ENCODE results near the gene MEP1B.

MEP1B gene

DNA sequence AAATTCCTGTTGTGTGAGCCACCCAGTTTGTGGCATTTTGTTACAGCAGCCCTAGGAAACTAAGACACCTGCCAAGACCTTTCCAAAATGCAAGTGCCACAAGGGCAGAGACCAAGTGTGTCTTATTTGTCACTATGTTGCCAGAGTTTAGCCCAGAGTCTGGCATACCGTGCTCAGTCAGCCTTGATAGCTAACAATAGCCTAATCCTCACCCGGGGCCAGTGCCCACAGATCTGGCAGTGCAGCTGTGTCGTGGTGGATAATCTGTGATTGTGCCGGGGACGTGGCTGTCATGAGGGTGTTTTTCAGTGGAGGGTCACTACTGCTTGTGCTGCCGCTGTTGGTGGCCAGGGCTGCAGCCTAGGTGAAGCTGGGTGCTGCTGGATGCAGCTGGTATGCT lies 53.5 kb downstream of the MEP1B start:
- Mint-ChIP-seq H3K36me3 (no peaks in the 10 kb centered on the region), H3K9me3 (ENCODE audit: low read depth) (no peaks in the 10 kb centered on the region), H3K4me3 (no peak overlapping the region), H3K4me1 (ENCODE audit: low read depth) (no peaks in the 10 kb centered on the region), H3K27ac (no peak overlapping the region), H3K27me3 (peaks cover 3% of the 10 kb centered on the region)

DNA sequence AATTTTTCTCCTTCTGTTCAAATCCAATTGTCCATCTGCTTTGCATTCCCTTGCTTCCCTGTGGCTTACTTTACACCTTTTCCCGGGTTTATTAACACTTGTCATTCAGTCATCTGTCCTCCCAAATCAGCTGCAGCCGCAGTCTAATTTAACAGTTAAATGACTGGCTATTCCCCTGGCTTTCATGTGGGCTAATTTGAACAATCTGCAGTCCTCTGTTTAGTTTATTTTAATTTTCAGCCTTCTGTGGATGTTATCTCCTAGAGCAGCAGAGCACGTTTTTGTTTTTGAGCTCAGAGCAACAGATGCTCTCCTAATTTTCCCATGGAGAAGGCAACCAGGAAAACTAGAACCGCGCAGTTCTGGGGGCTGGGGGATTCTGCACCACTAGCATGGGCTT lies 55.0 kb downstream of the MEP1B start:
- Mint-ChIP-seq H3K36me3 (no peaks in the 10 kb centered on the region), H3K27me3 (peaks cover 7% of the 10 kb centered on the region), H3K4me3 (no peak overlapping the region), H3K9me3 (ENCODE audit: low read depth) (no peaks in the 10 kb centered on the region), H3K27ac (no peak overlapping the region), H3K4me1 (ENCODE audit: low read depth) (no peaks in the 10 kb centered on the region)

GRCh38 chr18:32249147-32249929 lies 59.5 kb downstream of the MEP1B start:
- no peaks in the 10 kb centered on the region for H3K36me3 Mint-ChIP-seq
- H3K27ac Mint-ChIP-seq, result no peak overlapping the region
- H3K9me3 Mint-ChIP-seq (ENCODE audit: low read depth), result no peaks in the 10 kb centered on the region
- peaks cover 14% of the 10 kb centered on the region for H3K27me3 Mint-ChIP-seq
- H3K4me3 Mint-ChIP-seq, result no peak overlapping the region
- no peaks in the 10 kb centered on the region for H3K4me1 Mint-ChIP-seq (ENCODE audit: low read depth)

- Mint-ChIP-seq H3K27ac (no peak overlapping the region), H3K9me3 (ENCODE audit: low read depth) (no peaks in the 10 kb centered on the region), H3K27me3 (peaks cover 16% of the 10 kb centered on the region), H3K4me1 (ENCODE audit: low read depth) (no peaks in the 10 kb centered on the region), H3K4me3 (no peak overlapping the region), H3K36me3 (no peaks in the 10 kb centered on the region)
These were observed 61.6 kb downstream of the MEP1B start for GRCh38 chr18:32251466-32251865.

- H3K9me3 Mint-ChIP-seq (ENCODE audit: low read depth), result no peaks in the 10 kb centered on the region
- H3K27ac Mint-ChIP-seq, result no peak overlapping the region
- no peaks in the 10 kb centered on the region for H3K36me3 Mint-ChIP-seq
- no peaks in the 10 kb centered on the region for H3K4me1 Mint-ChIP-seq (ENCODE audit: low read depth)
- H3K4me3 Mint-ChIP-seq, result no peak overlapping the region
- H3K27me3 Mint-ChIP-seq, result peaks cover 20% of the 10 kb centered on the region
These were observed 62.5 kb downstream of the MEP1B start for GRCh38 chr18:32252141-32252860.

DNA sequence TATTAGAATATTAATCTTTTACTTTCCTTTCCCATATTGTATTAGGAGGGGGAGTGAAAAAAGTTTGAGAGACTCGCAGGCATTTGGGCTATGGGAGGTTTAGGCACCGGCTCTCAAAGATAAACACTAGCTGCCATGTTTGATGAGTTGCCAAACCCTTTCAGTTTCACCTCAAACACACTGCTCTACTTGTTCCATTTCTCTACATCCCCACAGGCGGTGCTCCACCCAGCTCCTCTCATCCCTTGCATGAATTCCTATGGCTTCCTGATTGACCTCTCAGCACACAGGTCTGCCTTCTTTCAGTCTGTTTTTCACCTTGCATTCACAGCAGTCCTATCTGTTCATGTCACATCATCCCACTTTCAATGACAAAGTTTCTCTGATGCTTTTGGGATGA lies 65.7 kb downstream of the MEP1B start:
- H3K27me3 Mint-ChIP-seq, result peaks cover 14% of the 10 kb centered on the region

DNA sequence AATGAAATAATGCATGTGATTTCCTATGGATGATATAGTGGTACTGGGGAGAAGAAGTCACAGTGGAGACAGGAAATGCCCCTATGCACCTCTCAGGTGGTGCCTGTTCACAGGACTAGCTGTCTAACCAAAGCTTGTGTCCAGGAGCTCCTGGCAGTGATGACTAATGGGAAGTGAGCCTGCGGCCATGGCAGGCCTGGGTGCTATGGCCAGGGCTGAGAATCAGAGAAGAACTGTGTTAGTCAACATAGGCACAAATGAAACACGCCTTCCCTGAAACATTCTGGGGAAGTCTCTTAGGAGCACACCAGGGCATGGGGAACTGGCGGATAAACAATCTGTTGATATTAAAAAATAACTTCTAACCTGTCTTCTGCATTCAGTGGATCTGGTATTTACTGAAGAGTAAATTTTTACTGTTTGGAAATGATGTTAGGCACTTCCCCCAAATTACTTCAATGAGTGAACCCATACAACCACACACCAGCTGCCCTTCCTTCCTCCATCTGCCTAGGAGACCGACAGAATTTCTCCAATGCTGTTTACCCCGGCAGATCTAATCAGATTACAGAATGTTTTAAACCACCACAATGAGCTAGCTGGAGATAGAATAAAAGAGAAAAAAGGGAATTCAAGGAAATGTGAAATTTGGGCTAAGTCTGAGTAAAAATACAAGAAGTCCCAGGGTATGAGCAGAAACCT lies 67.4 kb downstream of the MEP1B start:
- no peak overlapping the region for H3K4me3 Mint-ChIP-seq
- H3K27ac Mint-ChIP-seq, result no peak overlapping the region
- no peaks in the 10 kb centered on the region for H3K4me1 Mint-ChIP-seq (ENCODE audit: low read depth)
- peaks cover 16% of the 10 kb centered on the region for H3K27me3 Mint-ChIP-seq
- no peaks in the 10 kb centered on the region for H3K9me3 Mint-ChIP-seq (ENCODE audit: low read depth)
- no peaks in the 10 kb centered on the region for H3K36me3 Mint-ChIP-seq

More for the DNA sequence above, 65.7 kb downstream of the MEP1B start:
- no peak overlapping the region for H3K4me3 Mint-ChIP-seq
- no peaks in the 10 kb centered on the region for H3K9me3 Mint-ChIP-seq (ENCODE audit: low read depth)
- H3K4me1 Mint-ChIP-seq (ENCODE audit: low read depth), result no peaks in the 10 kb centered on the region
- no peaks in the 10 kb centered on the region for H3K36me3 Mint-ChIP-seq
- no peak overlapping the region for H3K27ac Mint-ChIP-seq

GRCh38 chr18:32258148-32258547 lies 68.3 kb downstream of the MEP1B start:
- Mint-ChIP-seq H3K4me1 (ENCODE audit: low read depth) (no peaks in the 10 kb centered on the region), H3K27me3 (peaks cover 15% of the 10 kb centered on the region), H3K27ac (no peak overlapping the region), H3K36me3 (no peaks in the 10 kb centered on the region), H3K9me3 (ENCODE audit: low read depth) (no peaks in the 10 kb centered on the region), H3K4me3 (no peak overlapping the region)

GRCh38 chr18:32258558-32259204 lies 68.8 kb downstream of the MEP1B start:
- Mint-ChIP-seq H3K36me3 (no peaks in the 10 kb centered on the region), H3K4me3 (no peak overlapping the region), H3K27me3 (peaks cover 15% of the 10 kb centered on the region), H3K4me1 (ENCODE audit: low read depth) (no peaks in the 10 kb centered on the region), H3K9me3 (ENCODE audit: low read depth) (no peaks in the 10 kb centered on the region), H3K27ac (no peak overlapping the region)

DNA sequence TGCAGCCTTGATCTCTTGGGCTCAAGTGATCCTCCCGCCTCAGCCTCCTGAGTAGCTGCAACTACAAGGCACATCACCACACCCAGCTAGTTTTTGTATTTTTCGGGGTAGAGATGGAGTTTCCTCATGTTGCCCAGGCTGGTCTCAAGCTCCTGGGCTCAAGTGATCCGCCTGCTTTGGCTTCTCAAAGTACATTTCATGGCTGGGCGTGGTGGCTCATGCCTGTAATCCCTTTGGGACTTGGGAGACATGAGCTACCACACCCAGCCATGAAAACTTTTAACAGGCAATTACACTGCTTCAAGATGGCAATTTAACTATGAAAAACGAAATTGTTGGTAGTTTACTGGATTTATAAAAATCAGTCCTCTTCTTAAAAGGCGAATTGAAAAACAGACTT lies 69.7 kb downstream of the MEP1B start:
- no peaks in the 10 kb centered on the region for H3K36me3 Mint-ChIP-seq
- H3K4me1 Mint-ChIP-seq (ENCODE audit: low read depth), result no peaks in the 10 kb centered on the region
- peaks cover 15% of the 10 kb centered on the region for H3K27me3 Mint-ChIP-seq
- no peak overlapping the region for H3K4me3 Mint-ChIP-seq
- H3K9me3 Mint-ChIP-seq (ENCODE audit: low read depth), result no peaks in the 10 kb centered on the region
- no peak overlapping the region for H3K27ac Mint-ChIP-seq

- Mint-ChIP-seq H3K4me3 (no peak overlapping the region), H3K27me3 (peaks cover 21% of the 10 kb centered on the region), H3K4me1 (ENCODE audit: low read depth) (no peaks in the 10 kb centered on the region), H3K9me3 (ENCODE audit: low read depth) (no peaks in the 10 kb centered on the region), H3K27ac (no peak overlapping the region), H3K36me3 (no peaks in the 10 kb centered on the region)
These were observed 71.2 kb downstream of the MEP1B start for GRCh38 chr18:32261003-32261402.

GRCh38 chr18:32262092-32262491 lies 72.3 kb downstream of the MEP1B start:
- H3K4me3 Mint-ChIP-seq, result no peak overlapping the region
- H3K4me1 Mint-ChIP-seq (ENCODE audit: low read depth), result no peaks in the 10 kb centered on the region
- H3K9me3 Mint-ChIP-seq (ENCODE audit: low read depth), result no peaks in the 10 kb centered on the region
- no peaks in the 10 kb centered on the region for H3K36me3 Mint-ChIP-seq
- peaks cover 16% of the 10 kb centered on the region for H3K27me3 Mint-ChIP-seq
- H3K27ac Mint-ChIP-seq, result no peak overlapping the region

DNA sequence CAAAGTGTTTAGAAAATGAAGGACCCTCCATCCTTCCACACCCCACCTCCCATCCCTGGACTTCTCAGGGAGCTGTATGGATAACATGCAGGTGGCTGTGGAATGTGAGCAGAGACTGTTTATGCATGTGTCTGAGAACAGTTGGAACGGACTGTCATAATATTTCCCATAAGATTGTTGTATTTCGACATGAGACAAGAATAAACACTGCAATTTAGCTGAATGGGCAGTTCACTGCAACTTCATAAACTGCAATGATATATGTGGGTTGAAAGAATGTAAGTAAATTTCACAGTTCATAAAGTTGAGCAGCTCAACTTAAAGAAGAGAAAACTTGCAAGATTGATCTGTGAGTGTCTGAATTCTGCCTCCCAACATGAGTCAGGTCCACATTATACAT lies 74.6 kb downstream of the MEP1B start:
- Mint-ChIP-seq H3K27ac (no peak overlapping the region), H3K4me1 (ENCODE audit: low read depth) (no peaks in the 10 kb centered on the region), H3K36me3 (no peaks in the 10 kb centered on the region), H3K27me3 (peaks cover 16% of the 10 kb centered on the region), H3K4me3 (no peak overlapping the region), H3K9me3 (ENCODE audit: low read depth) (no peaks in the 10 kb centered on the region)

DNA sequence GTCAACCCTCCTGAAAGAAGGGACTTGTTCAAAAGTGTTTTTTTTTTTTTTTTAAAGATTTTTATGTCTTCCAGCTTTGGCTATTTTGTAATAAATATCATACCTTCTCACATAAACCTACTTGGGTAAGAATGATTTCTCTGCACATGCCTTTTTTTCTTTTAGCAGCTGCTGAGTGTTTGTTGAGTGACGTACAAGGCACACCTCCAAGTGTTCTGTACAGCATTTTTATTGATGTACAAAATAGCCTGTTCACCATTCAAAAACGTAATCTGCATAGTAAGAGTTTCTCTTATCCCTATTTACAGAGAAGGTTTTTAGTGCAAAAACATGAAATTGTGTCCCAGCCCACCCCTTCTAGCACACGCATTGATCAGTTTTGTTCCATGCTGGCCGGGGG lies 77.6 kb downstream of the MEP1B start:
- Mint-ChIP-seq H3K36me3 (no peaks in the 10 kb centered on the region), H3K4me3 (no peak overlapping the region), H3K9me3 (ENCODE audit: low read depth) (no peaks in the 10 kb centered on the region), H3K4me1 (ENCODE audit: low read depth) (no peaks in the 10 kb centered on the region), H3K27ac (no peak overlapping the region), H3K27me3 (peaks cover 12% of the 10 kb centered on the region)

Measured in activated naive CD8-positive, alpha-beta T cell (primary cell).